Inflammatory macrophage treated with lipopolysaccharide for 1 hour (primary cell): Measurements from ENCODE around the gene ANKMY2.

ENCODE experiments used
- DNase-seq, 2 donors: peaks; one replicate each; pipeline ENCODE4 v3.0.0-alpha.2; 2020 to 2022

Gene ANKMY2

DNA sequence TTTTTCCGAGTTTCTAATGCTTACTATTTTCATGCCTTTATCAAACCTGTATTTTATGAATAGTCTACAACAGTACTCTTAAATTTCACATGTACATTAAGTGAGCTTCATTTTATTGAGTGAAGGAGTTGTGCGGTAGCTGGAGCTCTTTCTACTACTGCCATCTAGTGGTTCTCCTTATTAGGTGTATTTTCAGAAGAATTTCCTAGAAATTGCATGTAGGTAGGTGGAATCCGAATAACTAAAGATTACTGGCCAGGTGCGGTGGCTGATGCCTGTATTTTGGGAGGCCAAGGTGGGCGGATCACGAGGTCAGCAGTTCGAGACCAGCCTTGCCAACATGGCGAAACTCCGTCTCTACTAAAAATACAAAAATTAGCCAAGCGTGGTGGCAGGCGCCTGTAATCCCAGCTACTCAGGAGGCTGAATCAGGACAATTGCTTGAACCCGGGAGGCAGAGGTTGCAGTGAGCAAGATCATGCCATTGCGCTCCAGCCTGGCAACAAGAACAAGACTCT is 80.6 kb downstream of the ANKMY2 start:
- DNase-seq, result peak; percentile 20 to 66

DNA sequence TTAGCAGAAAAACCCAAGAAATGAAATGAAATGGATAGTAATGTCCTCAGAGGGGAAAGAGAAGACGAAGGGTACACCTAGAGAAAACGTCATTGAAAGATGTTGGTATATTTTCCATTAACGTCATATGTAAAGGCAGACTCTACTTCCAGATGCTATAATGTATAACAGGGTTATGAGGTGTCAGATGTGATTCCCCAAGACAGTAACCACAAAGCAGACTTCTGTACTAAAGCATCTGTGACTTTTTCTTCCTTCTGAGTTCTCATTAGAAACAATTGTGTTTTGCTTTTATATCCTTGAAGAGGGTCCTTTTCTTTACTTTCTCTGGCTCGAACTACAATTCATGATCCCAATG is 81.6 kb downstream of the ANKMY2 start:
- DNase-seq, result no peak

DNA sequence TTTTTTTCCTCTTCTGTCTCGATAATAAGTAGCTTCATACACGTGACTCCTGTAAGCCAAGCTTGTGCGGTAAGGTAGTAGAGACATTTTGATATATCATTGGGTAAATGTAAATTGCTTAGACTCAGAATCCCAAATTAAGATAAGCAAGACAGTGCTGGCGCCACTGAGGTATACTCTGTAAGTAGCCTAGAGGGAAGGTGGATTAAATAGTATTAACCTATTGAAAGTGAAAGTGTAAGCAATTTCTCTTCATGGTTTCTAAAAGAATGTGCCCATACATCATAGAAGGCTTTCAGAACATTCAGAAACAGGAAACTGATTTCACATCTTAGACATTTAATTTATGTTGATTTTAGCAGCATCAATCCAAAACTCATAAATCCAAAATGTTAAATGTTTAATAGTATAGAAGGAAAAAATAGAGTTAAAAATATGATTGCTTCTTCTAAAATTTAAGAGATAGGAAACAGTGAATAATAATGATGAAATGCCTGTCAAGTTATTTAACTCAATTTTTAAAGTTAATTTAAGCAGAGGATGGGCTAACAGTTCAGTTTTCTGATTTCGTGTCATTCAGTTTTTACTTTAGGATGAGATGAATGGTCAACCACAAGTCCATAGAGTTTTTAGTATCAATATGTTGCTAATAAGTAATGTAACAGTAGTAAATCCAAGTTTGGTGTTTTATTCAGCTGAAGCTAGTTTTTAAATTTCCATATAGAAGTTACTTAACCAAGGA is 82.1 kb downstream of the ANKMY2 start:
- DNase-seq, result peak; percentile 19 to 28

DNA sequence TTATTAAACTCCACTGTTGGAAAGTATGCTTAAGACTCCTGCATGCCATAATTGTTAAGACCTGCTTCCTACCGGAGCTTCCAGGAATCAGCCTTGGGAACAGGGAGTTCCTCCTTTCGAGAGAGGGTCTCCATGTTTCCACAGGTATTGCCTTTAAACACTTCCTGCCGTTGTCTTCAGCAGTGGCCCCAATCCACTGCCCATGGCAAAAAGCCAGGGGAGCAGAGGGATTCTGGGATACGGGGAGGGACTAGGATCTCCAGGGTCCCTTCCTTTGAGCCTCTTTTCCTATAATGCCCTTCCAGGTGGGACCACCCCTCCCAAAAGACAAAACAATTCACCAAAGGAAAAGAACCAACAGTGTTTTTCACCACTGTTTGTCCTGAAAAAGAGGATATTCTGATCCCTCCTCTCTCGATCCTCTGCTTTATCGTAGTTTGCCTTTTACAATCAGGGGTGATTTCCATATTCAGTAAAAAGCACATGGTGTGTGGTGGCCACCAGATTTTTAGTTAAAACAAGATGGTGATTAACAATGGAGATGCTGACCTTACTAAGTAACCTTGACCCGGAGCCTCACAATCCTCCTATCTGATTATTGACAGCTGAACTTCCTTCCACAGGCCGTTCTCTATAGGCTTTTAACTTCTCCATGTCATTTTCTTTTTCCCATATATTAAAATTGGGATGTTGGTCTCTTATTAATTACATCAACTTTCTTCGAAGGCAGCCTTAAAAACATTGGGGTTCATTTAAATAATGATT is 82.9 kb downstream of the ANKMY2 start:
- no peak for DNase-seq

DNA sequence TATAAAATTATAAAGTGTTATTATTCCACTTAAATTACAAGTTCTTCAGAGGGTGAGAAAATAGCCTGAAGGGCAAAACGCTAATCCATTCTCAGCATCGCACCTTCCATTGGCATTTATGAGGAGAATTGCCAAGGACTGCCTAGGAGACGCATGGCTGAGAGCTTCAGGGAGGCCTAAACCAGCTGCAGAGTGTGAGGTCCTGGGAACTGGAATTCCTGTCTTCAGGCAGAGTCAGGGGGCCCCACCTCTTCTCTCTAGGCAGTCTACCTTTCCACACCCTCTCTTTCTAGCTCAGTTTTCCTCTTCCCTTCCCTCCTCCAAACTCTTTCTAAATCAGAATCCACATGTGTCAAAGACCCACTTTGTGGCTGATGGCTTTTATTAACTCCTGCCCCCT is 83.6 kb downstream of the ANKMY2 start:
- no peak for DNase-seq

DNA sequence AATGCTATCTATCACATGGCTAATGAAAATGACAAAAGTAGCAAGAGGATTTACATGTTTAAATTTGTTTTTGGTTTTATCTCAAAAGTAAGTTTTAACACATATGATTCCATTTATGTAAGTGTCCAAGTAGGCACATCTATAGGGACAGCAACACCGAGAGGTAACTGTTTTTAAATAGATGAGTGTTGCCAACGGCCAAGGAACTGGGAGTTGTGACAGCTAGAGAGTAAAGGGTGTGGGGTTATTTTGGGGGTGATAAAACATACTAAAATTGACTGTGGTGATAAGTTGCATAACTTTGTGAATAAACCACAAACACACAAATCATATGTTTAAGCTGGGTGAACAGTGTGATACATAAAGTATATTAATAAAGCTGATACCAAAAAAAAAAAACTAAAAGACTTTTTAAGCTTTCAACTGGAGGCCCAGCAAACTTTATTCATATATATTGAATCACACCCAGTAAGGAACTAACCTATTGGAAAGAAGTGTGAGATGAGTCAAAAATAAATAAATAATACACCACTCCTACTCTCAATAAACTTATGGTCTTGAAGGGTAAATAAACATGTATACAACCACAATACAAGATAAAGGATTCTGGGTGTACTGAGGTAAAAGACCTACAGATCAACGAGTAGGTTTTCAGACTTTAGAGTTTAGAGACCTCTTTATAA is 85.9 kb downstream of the ANKMY2 start:
- DNase-seq, result no peak

DNA sequence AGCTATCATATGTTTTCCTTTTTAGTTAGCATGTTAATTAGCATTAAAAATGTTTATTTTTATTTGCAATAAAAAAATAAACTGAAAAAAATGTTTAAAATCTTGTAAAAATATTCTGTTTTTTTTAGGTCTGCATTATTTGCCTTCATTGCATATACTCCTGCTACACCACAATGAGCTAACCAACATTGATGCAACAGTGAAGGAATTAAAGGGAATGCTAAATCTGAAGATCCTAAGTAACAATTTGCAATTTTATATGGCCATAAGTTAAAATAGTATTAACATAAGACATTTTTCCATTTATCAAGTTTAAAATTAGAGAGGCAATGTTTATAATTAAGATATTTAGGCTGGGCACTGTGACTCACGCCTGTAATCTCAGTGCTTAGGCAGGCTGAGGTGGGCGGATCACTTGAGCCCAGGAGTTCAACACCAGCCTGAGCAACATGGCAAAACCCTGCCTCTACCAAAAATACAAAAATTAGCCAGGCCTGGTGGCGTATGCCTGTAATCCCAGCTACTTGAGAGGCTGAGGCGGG is 86.7 kb downstream of the ANKMY2 start:
- DNase-seq, result no peak

DNA sequence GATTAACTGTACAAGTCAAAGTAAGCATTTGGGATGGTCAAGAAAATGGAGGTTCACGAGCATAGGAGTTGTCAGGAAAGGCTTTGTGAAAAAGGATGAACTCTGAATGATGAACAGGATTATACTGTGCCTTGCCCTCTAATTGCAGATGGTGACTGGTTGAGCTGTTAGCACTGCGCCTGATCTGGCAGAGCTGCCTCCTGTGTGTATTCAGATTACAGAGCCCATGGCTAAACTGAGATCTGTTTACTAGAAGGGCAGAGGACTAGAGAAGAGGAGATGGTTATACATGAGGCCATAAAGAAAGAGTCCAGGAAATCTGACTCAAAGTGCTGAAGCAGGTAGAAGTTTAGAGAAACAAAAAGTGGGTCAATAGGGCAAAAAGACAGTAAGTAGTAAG is 89.2 kb downstream of the ANKMY2 start:
- DNase-seq, result no peak

DNA sequence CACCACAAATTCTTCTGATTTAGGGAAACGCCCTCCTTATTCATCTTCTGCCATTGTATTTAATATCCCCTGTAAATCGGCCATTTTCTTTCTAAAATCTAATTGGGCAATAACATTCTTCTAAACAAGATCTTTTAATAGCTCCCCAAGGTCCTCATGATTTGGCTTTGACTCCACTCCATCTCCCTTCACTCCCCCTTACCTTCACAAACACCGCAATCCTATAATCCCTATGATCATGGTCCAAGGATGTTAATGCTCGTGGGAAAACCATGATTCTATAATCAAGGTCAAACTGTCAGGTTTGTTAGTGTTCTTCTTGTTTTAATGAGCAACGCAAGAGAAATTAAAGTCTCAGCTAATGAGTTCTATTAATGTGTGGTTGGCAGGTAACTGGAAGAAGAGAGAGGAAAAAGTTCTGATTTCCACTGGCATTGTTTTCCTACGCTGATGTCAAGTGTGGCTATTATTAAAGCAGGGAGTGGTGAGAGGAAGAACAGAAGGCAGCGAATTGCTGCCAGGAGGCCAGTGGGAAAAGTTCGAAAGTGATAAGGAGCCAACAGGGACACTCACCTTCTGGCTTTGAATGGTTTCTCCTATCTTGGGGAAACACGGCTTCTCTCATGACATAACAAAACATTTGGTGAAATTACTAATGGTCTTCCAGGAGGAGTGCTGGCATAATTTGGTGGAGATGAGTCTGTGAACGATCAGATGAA is 90.9 kb downstream of the ANKMY2 start:
- no peak for DNase-seq

DNA sequence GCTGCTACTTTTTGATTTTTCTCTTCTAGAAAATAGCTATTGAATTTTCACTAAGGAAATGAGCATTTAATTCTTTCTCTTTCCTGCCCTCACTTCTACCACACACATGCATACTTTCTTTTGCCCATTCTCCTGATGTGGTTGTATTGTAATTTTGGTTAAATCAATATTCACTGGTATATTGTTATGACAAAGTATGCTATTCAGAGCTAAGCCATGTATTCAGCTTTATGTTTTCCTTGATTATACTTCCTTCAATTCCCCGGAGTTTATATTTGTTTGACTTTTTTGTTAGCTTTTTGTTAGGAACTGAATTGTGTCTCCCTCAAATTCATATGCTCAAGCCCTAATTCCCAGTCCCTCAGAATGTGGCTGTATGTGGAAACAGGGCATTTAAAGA is 94.9 kb downstream of the ANKMY2 start:
- no peak for DNase-seq
